UCSD-AML1 (cell line): ENCODE results near the gene KRT76.
"Not testable (repeated sequence)": the region's sequence is repeated elsewhere in the genome, so short reads cannot be mapped to it uniquely, and the experiment has no call there.

Source experiments
- DNase-seq: peaks from one replicate; lab custom pipeline; 2025; ENCODE audit not compliant: unreplicated experiment; lab: John Stamatoyannopoulos, UW

KRT76 gene

DNA sequence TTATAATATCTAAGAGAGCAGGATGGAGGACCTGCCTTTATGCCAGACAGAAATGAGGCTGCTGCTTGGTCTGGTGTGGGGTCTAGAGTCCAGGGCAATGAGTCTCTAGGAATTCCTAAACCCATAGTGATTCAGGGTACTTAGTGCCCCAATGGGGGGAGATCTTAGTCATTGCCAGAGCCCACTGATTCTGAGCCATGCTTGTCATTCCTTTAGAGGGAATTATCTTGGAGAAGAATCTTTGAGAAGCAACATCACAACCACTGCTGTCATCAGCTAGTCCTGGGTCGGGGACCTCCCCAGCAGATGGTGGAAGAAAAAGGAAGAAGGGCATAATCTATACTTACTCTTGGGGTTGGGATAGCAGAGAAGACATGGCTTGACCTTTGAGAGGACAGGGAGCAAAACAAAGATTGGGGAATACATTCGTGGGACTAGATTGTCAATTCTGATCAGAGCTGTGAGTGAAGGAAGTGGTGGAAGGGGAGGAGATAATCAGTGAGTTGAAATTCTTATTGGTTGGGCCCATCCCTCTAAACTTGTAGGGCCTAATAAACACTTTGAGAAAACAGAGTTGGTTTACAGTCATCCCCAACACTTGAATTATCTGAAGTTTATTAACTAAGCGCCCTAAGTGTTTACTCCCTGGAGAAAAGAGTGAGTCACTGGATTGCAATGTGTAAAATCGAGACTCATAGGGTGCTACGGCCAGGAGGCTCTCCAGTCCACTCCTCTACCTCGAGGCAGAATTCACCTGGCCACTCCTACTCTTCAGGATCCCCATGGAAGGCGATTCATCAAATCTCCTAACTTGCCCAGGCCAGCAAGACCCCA is 21.7 kb upstream of the KRT76 start:
- DNase-seq, result no peak

- no peak for DNase-seq
These were observed 21.0 kb upstream of the KRT76 start for GRCh38 chr12:52798003-52798670.

DNA sequence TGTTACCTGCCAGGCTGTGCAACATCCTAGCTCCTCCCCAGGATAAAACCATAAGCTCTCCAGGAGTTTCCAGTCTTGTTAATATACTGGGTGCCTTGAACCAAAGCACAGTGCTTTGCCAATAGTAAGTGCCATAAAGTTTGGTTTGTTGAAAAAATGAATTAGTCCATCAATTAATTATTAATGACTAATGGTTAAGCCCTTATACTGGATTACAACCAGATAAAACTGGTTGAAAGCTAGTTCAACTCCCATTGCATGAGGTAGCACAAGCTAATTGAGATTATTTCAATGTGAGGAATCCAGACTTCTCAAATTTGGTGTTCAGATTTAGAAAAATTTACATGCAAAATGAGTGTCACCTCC is 20.4 kb upstream of the KRT76 start:
- no peak for DNase-seq

GRCh38 chr12:52796839-52797528 is 19.8 kb upstream of the KRT76 start:
- DNase-seq, result no peak

- no peak for DNase-seq
These were observed 19.3 kb upstream of the KRT76 start for GRCh38 chr12:52796429-52796794.

DNA sequence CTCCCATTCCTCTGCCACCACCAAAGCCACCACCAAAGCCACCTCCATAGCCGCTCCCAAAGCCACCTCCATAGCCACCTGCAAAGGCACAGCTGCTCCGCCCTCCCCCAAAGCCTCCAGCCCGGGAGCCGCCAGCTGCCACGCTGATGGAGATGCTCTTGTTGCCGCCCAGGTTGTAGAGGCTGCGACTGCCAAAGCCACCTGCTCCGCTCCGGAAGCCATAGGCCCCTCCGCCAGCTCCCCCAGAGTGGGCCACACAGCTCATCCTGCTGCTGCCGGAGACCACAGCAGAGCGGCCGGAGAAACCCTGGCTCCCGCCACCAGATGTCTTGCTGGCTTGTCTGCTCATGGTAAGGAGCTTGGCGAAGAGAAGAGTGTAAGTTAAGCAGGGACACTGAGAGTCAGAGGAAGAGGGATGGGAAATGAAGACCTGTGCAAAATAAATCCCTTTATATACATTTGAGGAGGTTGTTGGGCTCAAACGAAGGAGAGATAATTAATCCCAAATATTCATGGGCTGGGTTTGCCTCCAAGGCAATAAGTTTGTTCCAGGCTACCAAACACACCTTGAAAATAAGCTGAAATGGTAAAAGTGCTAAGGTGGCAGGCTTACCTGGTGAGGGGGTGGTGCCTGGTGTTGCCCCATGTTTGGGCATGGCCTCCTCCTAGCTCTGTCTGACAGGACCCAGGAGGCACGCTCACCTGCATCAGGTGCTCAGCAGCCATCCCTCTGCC is 18.7 kb upstream of the KRT76 start, which contains the start of gene KRT3:
TSS of gene KRT3 (minus strand) at position 424 of the 735 bp plus-strand sequence. CDS start at position 349, 75 bp downstream.
- DNase-seq, result no peak

DNA sequence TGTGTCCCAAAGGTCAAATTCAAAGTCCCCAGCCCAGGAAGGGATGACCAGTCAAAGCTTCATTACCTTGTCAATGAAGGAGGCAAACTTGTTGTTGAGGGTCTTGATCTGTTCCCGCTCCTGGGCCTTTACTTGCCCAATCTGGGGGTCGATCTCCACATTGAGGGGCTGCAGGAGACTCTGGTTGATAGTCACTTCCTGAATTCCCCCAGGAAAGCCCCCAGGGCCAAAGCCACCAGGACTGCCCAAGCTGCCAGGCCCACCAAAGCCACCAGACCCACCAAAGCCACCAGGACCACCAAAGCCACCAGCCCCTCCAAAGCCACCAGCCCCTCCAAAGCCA is 18.2 kb upstream of the KRT76 start:
- DNase-seq, result not testable (repeated sequence)

DNA sequence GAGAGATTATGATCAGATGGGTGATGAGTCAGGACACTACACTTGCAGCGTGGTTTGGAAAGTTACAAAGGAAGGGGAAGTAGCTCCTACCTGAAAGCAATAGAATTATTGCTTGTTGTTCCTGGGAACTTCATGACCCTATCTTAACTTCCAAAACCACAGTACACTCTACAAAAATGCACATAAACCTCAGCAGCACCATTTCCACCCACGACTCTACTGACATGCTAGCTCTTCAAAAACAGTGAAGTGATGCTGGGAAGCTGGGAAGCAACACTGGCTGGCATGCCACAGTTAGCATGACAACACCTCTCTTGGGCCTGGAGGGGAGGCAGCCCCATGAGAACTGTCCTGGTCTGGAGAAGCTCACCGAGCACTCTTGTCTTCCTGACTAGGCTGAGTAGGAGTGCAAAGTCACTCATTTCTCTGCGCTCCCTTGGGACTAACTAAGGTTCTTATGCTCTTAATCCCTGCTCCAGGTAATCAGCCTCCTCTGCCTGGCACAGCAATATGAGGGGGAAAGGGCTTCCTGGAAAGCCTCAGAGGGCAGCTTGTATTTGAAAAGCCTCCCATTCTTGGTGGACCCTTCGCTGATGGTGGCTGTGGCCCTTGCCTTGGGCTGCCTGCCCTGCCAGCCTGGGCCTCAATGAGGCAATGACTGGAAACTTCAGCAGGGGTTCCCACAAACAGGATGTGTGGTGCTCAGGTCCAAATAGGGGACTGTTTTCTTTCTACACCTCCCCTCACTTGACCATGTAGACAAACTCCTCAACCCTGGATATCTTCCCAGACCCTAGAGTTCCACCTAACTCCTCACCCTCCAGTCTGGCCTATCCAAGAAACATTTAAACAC is 17.6 kb upstream of the KRT76 start:
- DNase-seq, result no peak

DNA sequence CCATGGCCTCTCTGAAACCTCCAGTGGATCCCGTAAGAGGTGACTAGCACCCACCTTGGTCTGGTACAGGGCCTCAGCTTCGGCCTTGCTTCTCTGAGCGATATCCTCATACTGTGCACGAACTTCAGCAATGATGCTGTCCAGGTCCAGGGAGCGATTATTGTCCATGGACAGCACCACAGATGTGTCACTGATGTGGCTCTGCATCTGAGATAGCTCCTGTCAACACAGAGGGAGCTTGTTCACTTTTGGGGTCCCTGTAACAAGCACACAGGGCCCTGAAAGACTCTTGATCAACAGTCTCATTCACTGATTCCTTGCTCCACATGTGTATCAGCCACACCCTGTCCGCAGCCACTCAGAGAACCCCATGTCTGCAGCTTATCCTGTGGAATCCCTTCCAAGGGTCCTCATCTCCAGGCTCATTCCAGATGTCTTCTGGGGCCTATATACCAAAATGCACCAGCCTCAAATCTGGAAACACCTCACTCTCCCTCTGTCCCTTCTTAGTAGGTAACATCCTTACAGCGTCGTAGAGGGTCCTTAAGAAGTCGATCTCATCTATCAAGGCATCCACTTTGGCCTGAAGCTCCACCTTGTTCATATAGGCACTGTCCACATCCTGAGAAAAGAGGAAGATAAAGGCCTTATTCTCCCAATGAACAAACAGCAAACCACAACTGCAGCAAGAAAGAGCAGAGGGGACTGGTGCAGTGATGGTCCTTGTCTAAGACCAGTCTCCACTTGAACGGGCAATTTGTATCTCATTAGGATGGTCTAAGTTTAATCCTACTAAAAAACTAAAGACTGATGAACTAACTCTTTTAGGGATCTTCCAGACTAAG is 15.3 kb upstream of the KRT76 start:
- no peak for DNase-seq

DNA sequence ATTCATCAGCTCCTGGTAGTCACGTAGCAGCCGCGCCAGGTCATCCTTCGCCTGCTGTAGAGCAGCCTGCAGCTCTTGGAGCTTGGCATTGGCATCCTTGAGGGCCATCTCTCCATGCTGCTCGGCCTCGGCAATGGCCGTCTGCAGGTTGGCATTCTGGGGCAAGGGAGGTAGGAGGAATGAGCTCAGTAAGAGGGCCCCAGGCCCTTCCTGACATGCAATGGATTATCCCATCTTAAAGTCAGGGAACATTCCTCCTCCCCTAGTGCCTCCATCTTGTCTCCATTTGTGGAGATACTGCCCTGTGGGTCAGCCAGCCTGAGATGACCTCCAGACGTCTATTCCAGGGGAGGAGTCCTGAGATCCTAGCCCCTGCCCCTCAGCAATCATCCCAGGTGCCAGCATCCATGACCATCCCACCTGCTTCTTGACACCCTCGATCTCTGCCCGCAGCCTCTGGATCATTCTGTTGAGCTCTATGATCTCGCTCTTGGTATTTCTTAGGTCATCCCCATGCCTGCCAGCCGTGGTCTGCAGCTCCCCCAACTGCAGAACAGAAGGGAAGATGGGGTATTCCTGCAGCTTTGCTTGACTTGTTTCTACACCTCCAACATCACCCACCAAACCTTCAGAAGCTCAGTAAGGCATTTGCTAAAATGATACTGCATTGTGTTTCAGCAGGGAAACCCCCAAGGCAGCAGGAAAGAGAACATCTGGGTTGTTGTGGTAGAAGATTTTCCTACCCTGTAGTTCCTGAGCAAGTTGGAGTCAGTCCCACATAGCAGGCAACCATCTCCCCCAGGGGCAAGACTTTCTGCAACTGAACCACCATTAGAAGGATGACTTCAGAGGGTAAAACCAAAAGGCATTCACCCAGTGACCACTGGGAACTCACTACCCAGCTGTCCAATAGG is 14.4 kb upstream of the KRT76 start:
- DNase-seq, result no peak

- no peak for DNase-seq
These were observed 13.5 kb upstream of the KRT76 start for GRCh38 chr12:52790427-52791270.

- no peak for DNase-seq
These were observed 12.7 kb upstream of the KRT76 start for GRCh38 chr12:52789637-52790426.

DNA sequence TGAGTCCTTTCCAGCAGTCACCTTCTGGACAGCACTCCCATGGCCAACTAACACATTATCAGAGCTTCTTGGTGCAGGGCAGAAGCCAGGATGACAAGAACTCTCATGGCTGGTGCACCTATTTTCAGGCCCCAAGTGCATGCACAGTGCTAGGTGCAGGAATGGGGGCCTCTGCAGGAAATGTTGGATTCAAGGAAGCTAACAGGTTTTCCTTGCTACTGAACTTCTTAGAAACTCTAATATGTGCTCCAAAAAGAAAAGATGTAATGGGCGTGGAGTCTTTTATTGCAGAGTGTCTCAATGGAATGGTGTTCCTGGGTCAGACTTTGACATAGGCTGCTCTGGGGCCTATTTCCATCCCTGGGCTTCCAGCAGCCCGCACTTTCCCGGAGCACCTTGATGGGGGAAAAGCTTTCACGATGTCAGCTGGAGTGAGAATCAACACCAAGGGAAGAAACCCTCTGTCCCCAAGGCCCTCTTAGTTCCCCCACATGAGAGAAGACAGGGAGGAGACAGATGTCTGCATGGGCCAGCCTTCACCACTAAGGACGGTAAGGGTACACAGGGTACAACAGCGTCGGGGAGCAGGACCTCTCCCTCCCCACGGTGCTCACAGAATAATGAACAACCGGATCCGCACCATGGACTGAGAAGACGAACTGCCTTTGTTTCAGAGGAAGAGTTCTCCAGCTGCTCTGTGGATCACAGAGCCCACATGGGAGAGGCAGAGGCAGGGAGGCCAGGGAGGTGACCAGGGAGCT is 11.9 kb upstream of the KRT76 start:
- no peak for DNase-seq

- DNase-seq, result no peak
These were observed 11.2 kb upstream of the KRT76 start for GRCh38 chr12:52788192-52788875.

GRCh38 chr12:52787324-52788191 is 10.4 kb upstream of the KRT76 start:
- DNase-seq, result no peak
